Hypothalamus (tissue), 51 donors: ENCODE results near the gene LIMS1.
"Not testable (repeated sequence)": the region's sequence is repeated elsewhere in the genome, so short reads cannot be mapped to it uniquely, and the experiment has no call there.

Experiments used
- DNase-seq, 51 donors: peaks; one replicate each; lab custom pipeline; 2025; lab: John Stamatoyannopoulos, UW

LIMS1 gene

GRCh38 chr2:108533832-108534583, at the start of gene LIMS1:
Gene LIMS1, plus strand, starts transcription at chr2:108534470. Its CDS starts 93 bp downstream, at chr2:108534563.
- DNase-seq, result peak; percentile 33 to 95 (median 83)

DNA sequence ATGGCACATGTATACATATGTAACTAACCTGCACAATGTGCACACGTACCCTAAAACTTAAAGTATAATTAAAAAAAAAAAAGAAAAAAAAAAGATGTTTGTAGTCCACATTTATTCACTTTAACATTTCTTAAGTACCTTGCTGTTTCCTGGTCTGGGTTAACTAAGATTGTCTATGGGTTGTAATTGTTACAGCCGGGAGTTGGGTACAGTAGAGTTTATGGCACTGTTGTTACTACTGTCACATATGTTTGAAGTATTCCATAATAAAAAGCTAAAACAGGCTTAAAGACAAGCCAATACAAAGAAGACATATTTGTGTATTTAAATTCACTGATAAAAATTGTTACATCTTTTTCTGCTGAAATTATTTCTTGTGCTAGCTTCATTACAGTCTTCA, 49.0 kb upstream of the LIMS1 start:
- DNase-seq, result no peak

DNA sequence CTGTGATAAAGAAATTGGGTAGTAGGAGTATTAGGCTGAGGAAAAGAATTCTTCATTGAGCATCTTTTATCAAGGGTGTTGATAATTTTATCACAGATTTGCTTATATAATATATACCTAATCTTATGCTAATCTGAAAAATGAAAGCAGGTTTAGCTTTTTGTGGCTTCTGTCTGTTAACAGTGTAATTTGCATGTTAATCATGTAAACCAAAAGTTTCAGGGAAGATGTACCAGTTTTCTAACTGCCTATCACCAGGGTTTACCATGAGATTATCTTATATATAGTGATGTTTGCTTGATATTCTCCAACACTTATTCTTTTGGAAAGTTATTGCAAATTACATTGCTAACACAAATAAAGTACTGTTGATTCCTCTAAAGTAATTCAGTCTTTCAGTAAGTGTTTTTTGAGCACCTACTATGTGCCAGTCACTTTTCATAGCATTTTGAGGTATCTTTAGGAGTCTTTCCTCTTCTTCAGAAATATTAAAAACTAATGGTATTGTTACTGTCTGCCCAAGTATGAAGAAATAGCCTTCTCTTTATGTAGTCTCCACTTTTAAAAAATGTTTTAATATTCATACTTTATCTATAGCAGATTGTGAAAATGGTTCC, 43.7 kb upstream of the LIMS1 start:
- no peak for DNase-seq

DNA sequence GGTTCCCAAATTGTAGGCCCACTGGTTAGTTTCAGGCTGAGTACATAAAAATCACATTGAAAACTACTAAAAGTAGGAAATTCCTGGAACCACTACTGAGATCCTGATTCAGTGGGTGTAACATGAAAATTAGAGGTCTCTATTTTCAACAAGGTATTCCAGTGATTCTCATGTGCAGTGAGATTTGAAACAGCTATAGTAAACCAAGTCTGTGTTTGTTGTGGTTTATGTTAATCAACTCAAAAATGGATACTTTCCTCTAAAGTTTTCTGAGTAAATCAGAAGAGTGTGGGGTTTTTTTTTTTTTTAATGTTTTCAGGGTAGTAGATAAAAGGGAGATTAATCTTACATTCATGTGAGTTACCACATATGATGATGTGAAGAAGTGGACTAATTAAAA, 42.4 kb upstream of the LIMS1 start:
- no peak for DNase-seq

DNA sequence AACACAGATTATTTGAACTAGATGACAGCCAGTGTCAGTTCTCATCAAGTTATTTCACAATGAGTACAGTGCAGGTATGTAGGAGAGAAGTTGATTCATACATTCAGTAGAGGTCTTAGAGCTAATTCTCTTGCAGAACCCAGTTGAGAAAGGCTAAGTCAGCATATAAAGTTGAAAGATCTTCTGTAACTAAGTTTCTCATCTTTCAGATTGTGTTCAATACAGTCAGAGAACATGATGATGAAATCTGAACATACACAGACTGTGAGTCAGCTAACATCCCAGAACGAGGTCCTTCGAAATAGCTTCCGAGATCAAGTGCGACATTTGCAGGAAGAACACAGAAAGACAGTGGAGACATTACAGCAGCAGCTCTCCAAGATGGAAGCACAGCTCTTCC, 41.9 kb upstream of the LIMS1 start:
- no peak for DNase-seq

DNA sequence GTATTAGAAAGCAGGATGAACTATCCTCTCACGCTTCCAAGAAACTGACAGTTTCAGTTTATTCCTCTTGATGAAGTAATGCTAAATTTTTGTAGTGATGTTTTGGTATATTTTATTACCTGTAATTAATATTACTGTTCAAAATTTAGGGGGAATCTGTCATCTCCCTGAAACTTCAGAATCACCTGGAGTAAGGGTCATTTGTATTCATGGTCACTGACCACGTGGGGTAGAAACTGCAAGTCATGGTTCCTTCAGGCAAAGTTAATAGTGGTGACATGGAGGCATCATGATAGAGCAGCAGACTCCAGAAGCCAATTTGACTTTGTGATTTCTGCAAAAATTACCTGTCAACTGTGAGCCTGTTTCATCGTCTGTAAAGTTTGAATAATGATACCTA, 38.1 kb upstream of the LIMS1 start:
- DNase-seq, result not testable (repeated sequence)

DNA sequence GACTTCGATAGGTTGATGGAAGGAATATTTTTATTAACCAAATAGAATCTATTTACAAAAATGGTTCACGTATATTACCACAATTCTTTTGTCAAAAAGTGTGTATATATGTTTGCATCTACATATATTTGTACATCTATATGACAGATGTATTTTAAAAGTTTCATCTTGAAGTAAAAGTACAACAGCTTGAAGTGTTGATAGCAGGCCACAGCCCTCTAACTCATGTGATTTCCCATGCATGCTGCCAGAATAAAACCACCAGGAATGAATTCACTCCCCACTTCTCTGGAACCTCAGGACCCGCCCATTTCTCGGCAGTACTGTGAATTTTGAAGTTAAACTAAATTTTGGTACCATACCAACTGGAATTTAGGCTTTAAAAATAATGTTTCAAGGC, 26.6 kb upstream of the LIMS1 start:
- not testable (repeated sequence) for DNase-seq

GRCh38 chr2:108512431-108512830, 21.8 kb upstream of the LIMS1 start:
- not testable (repeated sequence) for DNase-seq

- not testable (repeated sequence) for DNase-seq
Measured at GRCh38 chr2:108514478-108514877, 19.8 kb upstream of the LIMS1 start.

DNA sequence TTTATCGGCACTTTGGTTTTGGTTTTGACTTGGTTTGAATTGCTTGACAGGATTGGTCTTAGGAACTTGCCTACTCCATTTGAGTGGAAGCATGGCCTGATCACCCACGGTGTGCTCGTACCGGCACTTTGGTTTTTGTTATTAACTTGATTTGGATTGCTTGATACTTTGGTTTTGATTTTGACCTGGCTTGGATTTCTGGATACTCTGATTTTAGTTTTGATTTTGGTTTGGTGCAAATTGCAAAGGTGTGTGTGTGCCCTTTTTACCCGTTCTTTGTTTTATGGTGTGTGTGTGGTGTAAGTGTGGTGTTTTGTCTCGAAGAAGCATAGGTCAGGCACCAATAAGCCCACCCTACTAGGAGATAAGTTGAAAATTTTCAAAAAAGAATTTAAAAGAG, 9.6 kb upstream of the LIMS1 start:
- not testable (repeated sequence) for DNase-seq

GRCh38 chr2:108525258-108525657, 9.0 kb upstream of the LIMS1 start:
- DNase-seq, result not testable (repeated sequence)

- no peak for DNase-seq
Measured at GRCh38 chr2:108531674-108532055, 2.6 kb upstream of the LIMS1 start.

- peak in 32 of 51 donors; percentile 7 to 68 (median 40) for DNase-seq
Measured at GRCh38 chr2:108534584-108535356, 500 bp downstream of the LIMS1 start.

GRCh38 chr2:108535357-108535631, 1.0 kb downstream of the LIMS1 start:
- peak in 1 of 51 donors; percentile 59 for DNase-seq

DNA sequence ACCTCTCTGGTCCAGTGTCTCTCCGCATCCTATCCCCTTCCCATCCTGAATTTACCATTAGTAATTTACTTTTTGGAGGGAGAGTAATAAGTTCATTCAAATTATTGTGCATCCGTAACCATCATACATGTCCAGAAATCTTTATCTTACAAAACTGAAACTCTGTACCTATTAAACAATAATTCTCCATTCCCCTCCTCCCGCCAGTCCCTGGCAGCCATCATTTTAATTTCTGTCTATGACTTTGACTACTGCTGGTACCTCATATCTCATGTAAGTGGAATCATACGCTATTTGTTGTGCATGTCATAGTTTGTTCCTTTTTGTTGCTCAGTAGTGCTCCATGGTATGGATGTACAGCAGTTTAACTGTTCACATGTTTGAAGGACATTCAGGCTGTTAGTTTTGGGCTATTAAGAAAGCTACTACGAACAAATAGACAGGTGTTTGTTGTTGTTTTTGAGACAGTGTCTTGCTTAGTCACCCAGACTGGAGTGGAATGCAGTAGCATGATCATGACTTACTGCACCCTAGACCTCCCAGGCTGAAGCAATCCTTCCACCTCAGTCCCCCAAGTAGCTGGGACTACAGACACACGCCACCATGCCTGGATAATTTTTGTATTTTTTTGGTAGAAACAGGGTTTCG, 2.0 kb downstream of the LIMS1 start:
- no peak for DNase-seq

- no peak for DNase-seq
Measured at GRCh38 chr2:108536911-108537310, 2.6 kb downstream of the LIMS1 start.

GRCh38 chr2:108538000-108538625, 3.8 kb downstream of the LIMS1 start:
- DNase-seq, result no peak

GRCh38 chr2:108541451-108541850, 7.2 kb downstream of the LIMS1 start:
- DNase-seq, result no peak

DNA sequence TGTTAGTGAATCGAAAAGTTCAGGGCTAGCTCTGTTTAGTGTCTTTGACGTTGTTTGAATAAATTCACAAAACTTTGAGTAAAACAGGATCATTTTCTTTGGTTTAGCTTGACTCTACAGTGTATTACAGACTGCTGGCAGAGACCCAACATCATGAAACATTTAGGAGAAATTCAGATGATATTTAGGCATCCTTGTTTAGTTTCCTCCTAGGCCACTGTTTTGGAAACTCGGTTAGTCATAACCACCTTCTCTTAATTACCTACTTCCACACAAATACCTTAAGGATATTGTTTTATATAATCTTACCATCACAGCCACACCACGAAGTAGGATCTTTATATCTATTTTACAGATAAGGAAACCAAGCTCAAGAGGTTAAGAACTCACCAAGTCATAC, 7.8 kb downstream of the LIMS1 start:
- no peak for DNase-seq

- DNase-seq, result no peak
Measured at GRCh38 chr2:108547606-108548005, 13.3 kb downstream of the LIMS1 start.
